Activated CD8-positive, alpha-beta T cell treated with anti-CD3 and anti-CD28 coated beads for 36 hours (primary cell): ENCODE data around the gene TRAF3IP1. TPM values are rescaled to one million over a fixed set of nuclear protein-coding genes. Genes with fewer than 3 reads are reported as not detected.

Source experiments
- ATAC-seq: fragments of 200-7000 bp; cut with Tn5 transposase; one replicate; pipeline ENCODE4 v1.10.0; 2021; ENCODE audit warnings: mild to moderate bottlenecking, moderate library complexity
- CTCF ChIA-PET: fragments of 350-600 bp; sonication (Branson Sonifier 250); formaldehyde crosslinking; loops from one replicate; lab custom pipeline; 2021; ENCODE audit warnings: antibody characterized with exemption; lab: Charles Lee
- POLR2A ChIA-PET: fragments of 350-600 bp; sonication (Branson Sonifier 250); formaldehyde crosslinking; loops from one replicate; lab custom pipeline; 2021; ENCODE audit warnings: antibody characterized with exemption; lab: Charles Lee
- DNase-seq: peaks from one replicate; pipeline ENCODE4 v3.0.0-alpha.2; 2020
- H3K27ac Mint-ChIP-seq: one replicate; pipeline ENCODE4 v1.8.0; 2021; ENCODE audit warnings: mild to moderate bottlenecking, mixed read lengths
- H3K27me3 Mint-ChIP-seq: one replicate; pipeline ENCODE4 v1.8.0; 2021; ENCODE audit warnings: mixed read lengths
- H3K36me3 Mint-ChIP-seq: one replicate; pipeline ENCODE4 v1.8.0; 2021; ENCODE audit warnings: low read depth, mixed read lengths
- H3K4me1 Mint-ChIP-seq: one replicate; pipeline ENCODE4 v1.8.0; 2021; ENCODE audit warnings: low read depth, mixed read lengths
- H3K4me3 Mint-ChIP-seq: one replicate; pipeline ENCODE4 v1.8.0; 2021; ENCODE audit warnings: mild to moderate bottlenecking, moderate library complexity, mixed read lengths
- H3K9me3 Mint-ChIP-seq: one replicate; pipeline ENCODE4 v1.8.0; 2021; ENCODE audit warnings: mixed read lengths
- CTCF ChIP-seq: fragments of 200-600 bp; IDR thresholded peaks from one replicate; pipeline ENCODE4 v1.8.0; 2022; ENCODE audit warnings: antibody characterized with exemption, mild to moderate bottlenecking
- intact Hi-C: fragments of 100-400 bp; cut with micrococcal nuclease; formaldehyde crosslinking; loops from one replicate; pipeline ENCODE4 v1.10.0; 2022
- total RNA-seq, 2 experiments: library from RNA; stranded (reverse); gene quantifications; one replicate each; pipeline ENCODE4 v1.2.3, GENCODE V29; 2021

TRAF3IP1 gene
- total RNA-seq, 2 experiments from 2014 or later: 7.1 to 7.9 TPM

GRCh38 chr2:238380785-238381184, 60.5 kb downstream of the TRAF3IP1 start:
- Mint-ChIP-seq H3K36me3 (peaks cover 2% of the 10 kb centered on the region), H3K4me1 (peaks cover 31% of the 10 kb centered on the region), H3K4me3 (no peak overlapping the region), H3K27ac (no peak overlapping the region), H3K27me3 (no peaks in the 10 kb centered on the region), H3K9me3 (no peaks in the 10 kb centered on the region)
- CTCF ChIA-PET: interaction anchor here (3.5 kb wide), 1 partner anchor 10 kb away, joined by 19 read pairs; no protein-coding TSS in a partner anchor
- intact Hi-C loops: no loop called here
- POLR2A ChIA-PET: interaction anchor here (1.5 kb wide), 1 partner anchor 10 kb away, joined by 4 read pairs; no protein-coding TSS in a partner anchor
- DNase-seq: no peak
- no peak for TF ChIP-seq CTCF
- no peak for ATAC-seq

- Mint-ChIP-seq H3K9me3 (no peaks in the 10 kb centered on the region), H3K4me3 (no peak overlapping the region), H3K4me1 (peaks cover 31% of the 10 kb centered on the region), H3K27ac (no peak overlapping the region), H3K36me3 (peaks cover 2% of the 10 kb centered on the region), H3K27me3 (no peaks in the 10 kb centered on the region)
- no peak for ATAC-seq
- ChIA-PET POLR2A (interaction anchor here (1.5 kb wide), 1 partner anchor 11 kb away, joined by 4 read pairs; no protein-coding TSS in a partner anchor), CTCF (interaction anchor here (1.3 to 3.5 kb wide), 2 partner anchors 11 kb away, joined by 9 to 19 read pairs; no protein-coding TSS in a partner anchor)
- DNase-seq: no peak
- no peak for TF ChIP-seq CTCF
- intact Hi-C loops: no loop called here
Observed at GRCh38 chr2:238381341-238382115, 61.2 kb downstream of the TRAF3IP1 start.

- peaks cover 2% of the 10 kb centered on the region for H3K36me3 Mint-ChIP-seq
- no peak overlapping the region for H3K4me3 Mint-ChIP-seq
- no peaks in the 10 kb centered on the region for H3K9me3 Mint-ChIP-seq
- ATAC-seq: no peak
- H3K27ac Mint-ChIP-seq: no peak overlapping the region
- no peaks in the 10 kb centered on the region for H3K27me3 Mint-ChIP-seq
- ChIA-PET POLR2A (no interaction called here), CTCF (interaction anchor here (1.3 kb wide), 1 partner anchor 12 kb away, joined by 9 read pairs; no protein-coding TSS in a partner anchor)
- intact Hi-C loops: no loop called here
- peaks cover 27% of the 10 kb centered on the region for H3K4me1 Mint-ChIP-seq
- no peak for TF ChIP-seq CTCF
- DNase-seq: no peak
Observed at GRCh38 chr2:238382381-238382781, 62.1 kb downstream of the TRAF3IP1 start.

- no peak overlapping the region for H3K4me3 Mint-ChIP-seq
- no peak for TF ChIP-seq CTCF
- H3K27ac Mint-ChIP-seq: no peak overlapping the region
- ATAC-seq (no peak), DNase-seq (no peak)
- ChIA-PET POLR2A (no interaction called here), CTCF (interaction anchor here (1.3 kb wide), 1 partner anchor 13 kb away, joined by 9 read pairs; no protein-coding TSS in a partner anchor)
- H3K36me3 Mint-ChIP-seq: peaks cover 2% of the 10 kb centered on the region
- no peaks in the 10 kb centered on the region for H3K9me3 Mint-ChIP-seq
- H3K27me3 Mint-ChIP-seq: no peaks in the 10 kb centered on the region
- intact Hi-C loops: no loop called here
- H3K4me1 Mint-ChIP-seq: peaks cover 24% of the 10 kb centered on the region
Observed at GRCh38 chr2:238383135-238383534, 62.8 kb downstream of the TRAF3IP1 start.
